ENCODE data around the gene PLB1. TPM values are rescaled to one million over a fixed set of nuclear protein-coding genes. Genes with fewer than 3 reads are reported as not detected.

PLB1 gene
- total RNA-seq, 4 donors from 2014 or later, result 1.1 to 6.5 (median 2.3) TPM

DNA sequence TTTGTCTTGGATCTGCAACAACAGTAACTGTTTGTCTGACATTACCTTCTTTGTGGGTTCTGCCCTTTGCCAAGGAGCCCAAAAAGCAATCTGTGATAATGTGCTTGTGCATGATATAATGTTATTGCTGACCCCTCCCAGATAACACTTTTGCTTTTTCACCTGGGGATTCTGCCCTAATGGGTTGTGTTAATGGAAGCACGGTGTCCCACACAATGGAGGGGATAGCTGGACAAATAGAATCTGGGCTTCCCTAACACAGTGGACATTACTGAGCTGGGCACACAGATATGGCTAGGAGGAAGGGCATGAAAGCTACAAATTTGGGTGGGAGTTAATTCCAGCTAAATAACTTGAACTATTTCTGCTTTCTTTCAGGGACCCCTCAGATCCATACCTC lies 20.6 kb downstream of the PLB1 start:
- Histone ChIP-seq H3K27me3 (peaks cover 0 to 27% (median 0%) of the 10 kb centered on the region in 4 donors), H3K9me3 (no peaks in the 10 kb centered on the region), H3K4me1 (no peaks in the 10 kb centered on the region), H3K4me3 (no peak overlapping the region), H3K27ac (no peak overlapping the region), H3K36me3 (no peaks in the 10 kb centered on the region)
- TF ChIP-seq, protein P1, sequence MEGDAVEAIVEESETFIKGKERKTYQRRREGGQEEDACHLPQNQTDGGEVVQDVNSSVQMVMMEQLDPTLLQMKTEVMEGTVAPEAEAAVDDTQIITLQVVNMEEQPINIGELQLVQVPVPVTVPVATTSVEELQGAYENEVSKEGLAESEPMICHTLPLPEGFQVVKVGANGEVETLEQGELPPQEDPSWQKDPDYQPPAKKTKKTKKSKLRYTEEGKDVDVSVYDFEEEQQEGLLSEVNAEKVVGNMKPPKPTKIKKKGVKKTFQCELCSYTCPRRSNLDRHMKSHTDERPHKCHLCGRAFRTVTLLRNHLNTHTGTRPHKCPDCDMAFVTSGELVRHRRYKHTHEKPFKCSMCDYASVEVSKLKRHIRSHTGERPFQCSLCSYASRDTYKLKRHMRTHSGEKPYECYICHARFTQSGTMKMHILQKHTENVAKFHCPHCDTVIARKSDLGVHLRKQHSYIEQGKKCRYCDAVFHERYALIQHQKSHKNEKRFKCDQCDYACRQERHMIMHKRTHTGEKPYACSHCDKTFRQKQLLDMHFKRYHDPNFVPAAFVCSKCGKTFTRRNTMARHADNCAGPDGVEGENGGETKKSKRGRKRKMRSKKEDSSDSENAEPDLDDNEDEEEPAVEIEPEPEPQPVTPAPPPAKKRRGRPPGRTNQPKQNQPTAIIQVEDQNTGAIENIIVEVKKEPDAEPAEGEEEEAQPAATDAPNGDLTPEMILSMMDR (IDR thresholded peaks at IDR 0.05), result no peak
- TF ChIP-seq POLR2A (IDR thresholded peaks at IDR 0.05), result no peak
- intact Hi-C loops (cut with DNase I), result no loop called here
- no peak for DNase-seq
- 71 to 86% methylated on average over 1 of the region's 1 CpG for WGBS, 2 donors

DNA sequence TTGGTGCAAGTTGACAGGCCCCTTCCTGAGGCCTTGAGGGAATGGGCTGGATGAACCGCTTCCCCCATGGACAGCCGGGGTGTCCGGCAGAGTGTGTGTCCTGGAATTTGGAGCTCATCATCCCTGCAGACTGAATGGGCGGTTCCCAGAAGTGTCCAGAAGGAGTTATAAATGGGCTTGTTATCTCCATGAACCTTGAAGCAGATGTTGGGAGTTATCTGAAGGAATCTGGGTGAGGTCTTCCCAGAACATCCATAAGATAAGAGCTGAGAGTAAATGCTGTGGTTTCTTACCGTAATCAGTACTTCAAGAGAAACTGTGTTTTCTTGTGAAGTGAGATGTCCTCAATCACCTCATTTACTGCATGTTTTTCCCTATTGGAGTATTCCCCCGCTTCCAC lies 21.1 kb downstream of the PLB1 start:
- Histone ChIP-seq H3K27ac (no peak overlapping the region), H3K4me1 (no peaks in the 10 kb centered on the region), H3K4me3 (no peak overlapping the region), H3K36me3 (no peaks in the 10 kb centered on the region), H3K9me3 (no peaks in the 10 kb centered on the region), H3K27me3 (peaks cover 0 to 32% (median 0%) of the 10 kb centered on the region in 4 donors)
- TF ChIP-seq POLR2A (IDR thresholded peaks at IDR 0.05), result no peak
- TF ChIP-seq, protein P1 (IDR thresholded peaks at IDR 0.05), result no peak
- intact Hi-C loops (cut with DNase I), result no loop called here
- 76 to 87% methylated on average over 3 to 6 of the region's 6 CpGs for whole genome bisulfite sequencing, 2 donors
- no peak for DNase-seq

DNA sequence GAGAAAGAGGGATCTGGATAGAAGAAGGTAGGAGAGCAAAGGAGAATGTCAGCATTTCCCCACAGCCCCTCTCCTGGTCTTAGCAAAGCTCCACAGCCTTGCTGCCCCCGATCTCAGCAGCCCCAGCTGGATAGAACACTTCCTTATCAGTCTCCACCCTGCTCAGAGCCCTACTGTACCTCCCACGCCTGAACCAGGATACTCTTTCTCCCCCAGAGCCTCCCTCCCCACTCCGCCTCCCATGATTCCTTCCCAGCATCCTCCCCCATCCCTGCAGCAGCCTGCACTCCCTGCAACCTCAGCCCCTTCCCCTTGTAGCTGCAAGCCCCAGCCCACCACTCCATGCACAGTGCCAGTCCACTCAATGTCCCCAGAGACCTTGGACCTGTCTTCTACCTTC lies 25.8 kb downstream of the PLB1 start:
- intact Hi-C loops (cut with DNase I), result no loop called here
- Histone ChIP-seq H3K27me3 (peaks cover 0 to 63% (median 0%) of the 10 kb centered on the region in 4 donors), H3K9me3 (no peaks in the 10 kb centered on the region), H3K36me3 (no peaks in the 10 kb centered on the region), H3K4me3 (no peak overlapping the region), H3K27ac (no peak overlapping the region), H3K4me1 (no peaks in the 10 kb centered on the region)
- DNase-seq, result no peak
- 51 to 66% methylated on average over 3 of the region's 3 CpGs for WGBS, 2 donors
- TF ChIP-seq, protein P1 (IDR thresholded peaks at IDR 0.05), result no peak
- no peak for TF ChIP-seq POLR2A (IDR thresholded peaks at IDR 0.05)

DNA sequence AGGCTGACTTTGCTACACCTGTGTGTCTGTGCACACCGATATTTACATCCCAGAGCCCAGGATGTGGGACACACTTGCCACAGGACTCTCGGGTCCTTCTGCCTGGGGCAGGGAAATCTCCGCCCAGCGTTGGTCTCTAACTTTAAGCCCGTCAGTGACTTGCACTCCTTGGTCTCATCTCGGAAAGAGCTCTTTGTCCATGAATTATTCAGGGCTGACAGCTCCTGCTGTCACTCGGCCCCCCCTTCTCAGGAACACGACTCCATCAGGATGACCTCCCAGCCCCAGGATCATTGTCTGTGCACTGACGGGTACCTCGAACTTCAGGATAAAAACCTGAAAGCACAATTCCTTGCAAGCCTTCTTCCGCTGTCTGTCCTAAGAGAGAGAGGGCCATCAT lies 26.6 kb downstream of the PLB1 start:
- H3K9me3 ChIP-seq, result no peaks in the 10 kb centered on the region
- H3K27me3 ChIP-seq, result peaks cover 0 to 61% (median 0%) of the 10 kb centered on the region in 4 donors
- 69 to 84% methylated on average over 8 to 11 of the region's 11 CpGs for WGBS, 2 donors
- no peaks in the 10 kb centered on the region for H3K4me1 ChIP-seq
- DNase-seq, result no peak
- H3K27ac ChIP-seq, result no peak overlapping the region
- no peaks in the 10 kb centered on the region for H3K36me3 ChIP-seq
- TF ChIP-seq POLR2A (IDR thresholded peaks at IDR 0.05), result no peak
- TF ChIP-seq, protein P1 (IDR thresholded peaks at IDR 0.05), result no peak
- no peak overlapping the region for H3K4me3 ChIP-seq
- intact Hi-C loops (cut with DNase I), result no loop called here

DNA sequence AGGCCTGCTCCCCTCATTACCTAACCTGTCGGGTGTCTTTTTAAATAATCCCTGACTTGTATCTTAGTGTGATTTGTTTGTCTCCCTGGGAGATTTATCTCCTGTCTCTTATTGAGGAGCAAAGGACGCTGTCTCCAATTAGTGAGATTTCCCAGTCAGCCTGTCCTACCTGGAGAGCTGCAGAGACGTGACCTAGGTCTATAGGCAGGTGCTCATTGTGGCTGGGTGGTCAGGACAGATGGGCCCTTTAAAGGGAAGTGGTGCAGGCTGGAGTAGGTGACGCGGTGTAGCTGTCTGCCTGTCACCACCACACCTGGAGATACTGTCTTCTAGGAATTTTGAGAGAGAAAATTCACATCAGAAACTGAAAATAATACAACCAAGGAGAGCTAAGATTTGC lies 28.0 kb downstream of the PLB1 start:
- no peak overlapping the region for H3K27ac ChIP-seq
- TF ChIP-seq, protein P1 (IDR thresholded peaks at IDR 0.05), result no peak
- no peak for TF ChIP-seq POLR2A (IDR thresholded peaks at IDR 0.05)
- no peak for DNase-seq

More for the DNA sequence above, 28.0 kb downstream of the PLB1 start:
- H3K27me3 ChIP-seq, result peaks cover 0 to 57% (median 0%) of the 10 kb centered on the region in 4 donors
- no peaks in the 10 kb centered on the region for H3K4me1 ChIP-seq
- H3K36me3 ChIP-seq, result no peaks in the 10 kb centered on the region
- H3K4me3 ChIP-seq, result no peak overlapping the region
- intact Hi-C loops (cut with DNase I), result no loop called here
- no peaks in the 10 kb centered on the region for H3K9me3 ChIP-seq
- WGBS, 2 donors, result 55 to 68% methylated on average over 3 to 4 of the region's 5 CpGs

Data from esophagus squamous epithelium (tissue), 5 donors.